Naive thymus-derived CD4-positive, alpha-beta T cell (primary cell): Measurements from ENCODE around the gene OASL. TPM values are rescaled to one million over a fixed set of nuclear protein-coding genes. Genes with fewer than 3 reads are reported as not detected.
A peak's percentile ranks its signal among the peaks of the same experiment; 100 is the strongest.

ENCODE experiments used
- ATAC-seq: fragments of 150-1000 bp; cut with Tn5 transposase; 2 replicates; pipeline ENCODE4 v1.10.0; 2021; ENCODE audit warnings: mild to moderate bottlenecking, moderate library complexity
- CTCF ChIA-PET: fragments of 350-600 bp; sonication (Branson Sonifier 250); formaldehyde crosslinking; loops from one replicate; lab custom pipeline; 2021; ENCODE audit warnings: antibody characterized with exemption; lab: Charles Lee
- POLR2A ChIA-PET: fragments of 350-600 bp; sonication (Branson Sonifier 250); formaldehyde crosslinking; loops from one replicate; lab custom pipeline; 2021; ENCODE audit warnings: antibody characterized with exemption, inconsistent platforms; lab: Charles Lee
- DNase-seq, 9 donors: peaks; one replicate each; pipeline versions ENCODE4 v3.0.0 to v3.0.0-alpha.2; 2020 to 2022; ENCODE audit warnings: mixed read lengths in 1 of 9
- H3K27ac ChIP-seq: one replicate; pipeline ENCODE4 v1.7.0; 2013; ENCODE audit warnings: mild to moderate bottlenecking, low read depth, low read length, moderate library complexity
- H3K27me3 ChIP-seq, 2 donors: one replicate each; pipeline ENCODE4 v1.7.0; 2013; ENCODE audit warnings: low read length in 2 of 2, mild to moderate bottlenecking in 2 of 2, moderate library complexity in 2 of 2; ENCODE audit not compliant: control insufficient read depth in 2 of 2, insufficient read depth in 2 of 2
- H3K36me3 ChIP-seq, 3 experiments: 1 replicate in 2 of 3; 2 replicates in 1 of 3; pipeline ENCODE4 v1.7.0; 2013; ENCODE audit warnings: low read length in 3 of 3, mild to moderate bottlenecking in 3 of 3, moderate library complexity in 1 of 3; ENCODE audit not compliant: insufficient read depth in 3 of 3, control insufficient read depth in 2 of 3
- H3K4me1 ChIP-seq, 2 donors: one replicate each; pipeline ENCODE4 v1.7.0; 2013; ENCODE audit warnings: low read length in 2 of 2, mild to moderate bottlenecking in 2 of 2, moderate library complexity in 1 of 2; ENCODE audit not compliant: control insufficient read depth in 2 of 2, insufficient read depth in 2 of 2
- H3K4me3 ChIP-seq: 2 replicates; pipeline ENCODE4 v1.7.0; 2013; ENCODE audit warnings: mild to moderate bottlenecking, low read length
- H3K9me3 ChIP-seq, 3 experiments: 1 replicate in 2 of 3; 2 replicates in 1 of 3; pipeline ENCODE4 v1.7.0; 2013; ENCODE audit warnings: low read length in 3 of 3; ENCODE audit not compliant: control insufficient read depth in 2 of 3
- H3K27ac Mint-ChIP-seq, 9 donors: one replicate each; pipeline ENCODE4 v1.8.0; 2020 to 2022; ENCODE audit warnings: mixed read lengths in 9 of 9, mild to moderate bottlenecking in 8 of 9, moderate library complexity in 5 of 9, inconsistent platforms in 2 of 9
- H3K27me3 Mint-ChIP-seq, 5 donors: one replicate each; pipeline ENCODE4 v1.8.0; 2021 to 2022; ENCODE audit warnings: mixed read lengths in 5 of 5, mild to moderate bottlenecking in 1 of 5
- H3K36me3 Mint-ChIP-seq, 5 donors: one replicate each; pipeline ENCODE4 v1.8.0; 2020 to 2022; ENCODE audit warnings: mixed read lengths in 5 of 5, mild to moderate bottlenecking in 3 of 5, inconsistent platforms in 1 of 5
- H3K4me1 Mint-ChIP-seq, 7 donors: one replicate each; pipeline ENCODE4 v1.8.0; 2020 to 2022; ENCODE audit warnings: mixed read lengths in 7 of 7, mild to moderate bottlenecking in 3 of 7, inconsistent platforms in 1 of 7
- H3K4me3 Mint-ChIP-seq, 10 donors: one replicate each; pipeline ENCODE4 v1.8.0; 2020 to 2022; ENCODE audit warnings: mild to moderate bottlenecking in 10 of 10, mixed read lengths in 10 of 10, moderate library complexity in 6 of 10, inconsistent platforms in 2 of 10
- H3K9me3 Mint-ChIP-seq, 11 donors: one replicate each; pipeline ENCODE4 v1.8.0; 2020 to 2022; ENCODE audit warnings: mixed read lengths in 11 of 11, mild to moderate bottlenecking in 4 of 11, inconsistent platforms in 1 of 11, moderate library complexity in 1 of 11
- intact Hi-C, 2 donors: fragments of 100-400 bp; cut with micrococcal nuclease; formaldehyde crosslinking; loops; one replicate each; pipeline ENCODE4 v1.15.1; 2023
- polyA plus RNA-seq, 2 donors: library from polyadenylated mRNA; unstranded; fragments of 300-500 nt; fragmentation: Illumina TruSeq; gene quantifications; one replicate each; pipeline ENCODE4 v1.2.3, GENCODE V29; 2021
- total RNA-seq, 6 experiments: library from RNA in 5 of 6; stranded (reverse) in 5 of 6; gene quantifications; 1 replicate in 5 of 6; 2 replicates in 1 of 6; pipeline ENCODE4 v1.2.3 and lab custom pipeline; 2021 to 2026

OASL gene
- total and polyA plus RNA-seq, 7 experiments from 2014 or later: 1.2 to 19.4 (median 2.8) TPM

DNA sequence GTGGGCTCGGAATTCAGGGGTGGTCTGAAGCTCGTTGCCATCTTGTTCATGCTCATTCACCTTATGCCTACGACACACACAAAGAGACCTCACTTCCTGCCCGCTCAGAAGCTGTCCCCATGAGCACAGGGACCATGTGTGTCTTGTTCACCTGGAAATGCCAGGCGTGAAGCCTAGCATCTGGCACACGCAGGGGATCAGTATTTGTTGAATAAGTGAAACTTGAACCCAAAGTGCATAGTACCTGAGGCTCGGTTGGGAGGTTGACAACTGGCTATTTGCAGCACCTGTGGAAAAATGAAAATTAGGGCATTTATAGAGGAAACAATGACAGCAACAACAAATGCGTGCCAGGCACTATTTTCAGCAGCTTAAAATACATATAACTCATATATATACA is 28.2 kb downstream of the OASL start:
- intact Hi-C loops: no loop called here
- POLR2A ChIA-PET: interaction anchor here (0.6 kb wide), 2 partner anchors 151 to 1980 kb away, joined by 3 read pairs; no protein-coding TSS in a partner anchor

DNA sequence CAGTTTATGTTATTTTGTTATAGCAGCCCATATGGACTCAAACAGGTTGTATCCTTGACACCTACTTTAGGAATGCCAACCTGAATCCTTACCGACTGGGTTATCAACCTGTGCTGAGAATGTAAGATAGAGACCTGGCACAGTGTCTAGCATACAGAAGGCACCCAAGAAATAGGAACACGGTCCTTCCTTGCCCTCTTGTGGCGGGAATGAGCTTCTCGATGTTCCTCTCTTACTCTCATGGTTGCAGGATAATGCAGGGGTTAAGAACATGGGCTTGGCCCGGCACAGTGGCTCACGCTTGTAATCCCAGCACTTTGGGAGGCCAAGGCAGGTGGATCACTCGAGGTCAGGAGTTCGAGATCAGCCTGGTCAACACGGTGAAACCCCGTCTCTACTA is 29.3 kb downstream of the OASL start:
- Histone ChIP-seq H3K27ac (no peak overlapping the region), H3K27me3 (no peaks in the 10 kb centered on the region), H3K4me1 (no peaks in the 10 kb centered on the region), H3K9me3 (no peaks in the 10 kb centered on the region), H3K4me3 (no peak overlapping the region), H3K36me3 (peaks cover 3 to 69% (median 6%) of the 10 kb centered on the region in 3 experiments)
- intact Hi-C loops: no loop called here
- no peak for DNase-seq
- H3K4me1 Mint-ChIP-seq: peaks cover 6 to 14% (median 7%) of the 10 kb centered on the region in 7 donors
- no peak for ATAC-seq
- no peaks in the 10 kb centered on the region for H3K27me3 Mint-ChIP-seq
- ChIA-PET POLR2A (no interaction called here), CTCF (interaction anchor here (0.8 kb wide), 1 partner anchor 363 kb away, joined by 3 read pairs; no protein-coding TSS in a partner anchor)
- no peak overlapping the region for H3K4me3 Mint-ChIP-seq
- H3K27ac Mint-ChIP-seq: no peak overlapping the region
- peaks cover 9 to 47% (median 11%) of the 10 kb centered on the region in 5 donors for H3K36me3 Mint-ChIP-seq
- H3K9me3 Mint-ChIP-seq: no peaks in the 10 kb centered on the region

More for the DNA sequence above, 28.2 kb downstream of the OASL start:
- Mint-ChIP-seq H3K27ac (no peak overlapping the region), H3K4me1 (peaks cover 13 to 25% (median 18%) of the 10 kb centered on the region in 7 donors), H3K9me3 (no peaks in the 10 kb centered on the region), H3K27me3 (no peaks in the 10 kb centered on the region), H3K36me3 (peaks cover 4 to 41% (median 9%) of the 10 kb centered on the region in 5 donors), H3K4me3 (no peak overlapping the region)
- CTCF ChIA-PET: no interaction called here
- Histone ChIP-seq H3K4me1 (peaks cover 6% of the 10 kb centered on the region in 2 donors), H3K27me3 (no peaks in the 10 kb centered on the region), H3K36me3 (peaks cover 3 to 60% (median 6%) of the 10 kb centered on the region in 3 experiments), H3K27ac (no peak overlapping the region), H3K4me3 (no peak overlapping the region), H3K9me3 (no peaks in the 10 kb centered on the region)
- DNase-seq (no peak), ATAC-seq (no peak)

DNA sequence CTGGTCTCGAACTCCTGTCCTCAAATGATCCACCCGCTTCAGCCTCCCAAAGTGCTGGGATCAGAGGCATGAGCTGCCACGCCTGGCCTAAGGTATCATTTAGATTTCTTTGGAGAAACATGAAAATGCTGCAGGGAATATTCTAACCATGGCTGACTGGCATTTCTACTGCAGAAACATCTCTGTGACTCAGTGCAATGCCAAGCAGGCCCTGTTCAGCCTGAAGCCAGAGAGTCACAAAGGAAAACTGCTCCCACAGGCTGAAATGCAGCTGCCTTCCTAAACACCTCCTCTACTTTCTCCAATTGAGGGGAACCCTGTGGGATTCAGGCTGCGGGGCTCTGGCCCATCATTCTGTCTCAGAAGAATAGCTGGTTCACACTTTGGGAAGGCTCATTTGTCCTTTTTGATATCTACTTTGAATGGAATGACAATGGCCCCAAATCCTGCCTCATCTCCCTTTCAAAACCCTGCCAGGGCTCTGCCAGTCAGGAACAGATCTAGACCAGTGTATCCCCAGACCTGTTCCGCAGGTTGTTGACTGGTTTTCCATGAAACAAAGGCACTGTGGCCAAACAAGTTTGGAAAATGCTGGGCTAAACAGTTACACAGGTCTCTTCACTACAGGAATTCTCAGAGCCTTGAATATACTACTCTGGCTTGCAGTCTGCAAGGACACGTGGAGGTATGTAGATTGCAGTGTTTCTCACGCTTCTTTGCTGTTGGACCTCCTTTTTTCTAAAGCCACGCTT is 30.5 kb downstream of the OASL start:
- ChIA-PET CTCF (interaction anchor here (0.6 kb wide), 1 partner anchor 1150 kb away, joined by 3 read pairs; no protein-coding TSS in a partner anchor), POLR2A (no interaction called here)
- Mint-ChIP-seq H3K4me3 (no peak overlapping the region), H3K4me1 (peaks cover 2 to 12% (median 6%) of the 10 kb centered on the region in 7 donors), H3K27ac (no peak overlapping the region), H3K36me3 (peaks cover 9 to 56% (median 15%) of the 10 kb centered on the region in 5 donors), H3K9me3 (no peaks in the 10 kb centered on the region), H3K27me3 (no peaks in the 10 kb centered on the region)
- H3K27ac ChIP-seq: no peak overlapping the region
- no peak for DNase-seq
- peaks cover 6 to 81% (median 7%) of the 10 kb centered on the region in 3 experiments for H3K36me3 ChIP-seq
- ATAC-seq: no peak
- no peaks in the 10 kb centered on the region for H3K4me1 ChIP-seq
- no peaks in the 10 kb centered on the region for H3K27me3 ChIP-seq
- H3K9me3 ChIP-seq: no peaks in the 10 kb centered on the region
- H3K4me3 ChIP-seq: no peak overlapping the region
- intact Hi-C loops: no loop called here

DNA sequence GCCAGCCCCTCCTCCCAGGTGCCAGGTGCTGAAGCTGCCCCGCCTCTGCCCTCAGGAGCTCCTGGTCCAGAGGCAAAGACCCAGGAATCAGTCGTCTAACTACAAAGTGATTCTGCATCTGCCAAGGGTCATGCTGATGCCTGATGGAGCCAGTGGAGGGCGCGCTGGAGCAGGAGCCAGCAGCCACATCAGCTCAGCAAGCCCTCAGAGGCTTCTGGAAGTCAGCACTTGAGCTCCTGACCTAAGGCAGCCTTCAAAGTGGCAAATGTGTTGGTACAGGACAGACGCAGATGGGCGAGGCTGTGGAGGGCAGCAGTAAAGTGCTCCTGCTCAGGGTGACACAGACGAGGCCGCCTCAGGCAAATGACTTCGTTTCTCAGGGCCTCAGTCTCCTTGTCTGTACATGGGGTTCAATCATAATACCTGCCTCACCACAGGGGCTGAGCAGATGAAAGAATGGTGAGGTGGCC is 33.7 kb downstream of the OASL start:
- CTCF ChIA-PET: interaction anchor here (1.0 kb wide), 1 partner anchor 54 kb away, joined by 3 read pairs; no protein-coding TSS in a partner anchor
- ATAC-seq (peak; percentile 54), DNase-seq (peak in 6 of 9 donors; percentile 17 to 49 (median 19))
- Histone ChIP-seq H3K27ac (no peak overlapping the region), H3K4me1 (no peaks in the 10 kb centered on the region), H3K9me3 (no peaks in the 10 kb centered on the region), H3K27me3 (no peaks in the 10 kb centered on the region), H3K36me3 (peaks cover 4 to 84% (median 6%) of the 10 kb centered on the region in 3 experiments), H3K4me3 (no peak overlapping the region)
- intact Hi-C loops: loop anchor here (1.0 to 2.0 kb wide), 3 partner anchors 91 to 105 kb away; no protein-coding TSS in a partner anchor
- Mint-ChIP-seq H3K36me3 (peaks cover 0 to 45% (median 12%) of the 10 kb centered on the region in 5 donors), H3K27me3 (no peaks in the 10 kb centered on the region), H3K4me1 (peaks cover 0 to 5% (median 0%) of the 10 kb centered on the region in 7 donors), H3K9me3 (no peaks in the 10 kb centered on the region), H3K4me3 (no peak overlapping the region), H3K27ac (peak overlapping the region in 3 of 9 donors; percentile 8 to 65 (median 30))
- POLR2A ChIA-PET: no interaction called here

DNA sequence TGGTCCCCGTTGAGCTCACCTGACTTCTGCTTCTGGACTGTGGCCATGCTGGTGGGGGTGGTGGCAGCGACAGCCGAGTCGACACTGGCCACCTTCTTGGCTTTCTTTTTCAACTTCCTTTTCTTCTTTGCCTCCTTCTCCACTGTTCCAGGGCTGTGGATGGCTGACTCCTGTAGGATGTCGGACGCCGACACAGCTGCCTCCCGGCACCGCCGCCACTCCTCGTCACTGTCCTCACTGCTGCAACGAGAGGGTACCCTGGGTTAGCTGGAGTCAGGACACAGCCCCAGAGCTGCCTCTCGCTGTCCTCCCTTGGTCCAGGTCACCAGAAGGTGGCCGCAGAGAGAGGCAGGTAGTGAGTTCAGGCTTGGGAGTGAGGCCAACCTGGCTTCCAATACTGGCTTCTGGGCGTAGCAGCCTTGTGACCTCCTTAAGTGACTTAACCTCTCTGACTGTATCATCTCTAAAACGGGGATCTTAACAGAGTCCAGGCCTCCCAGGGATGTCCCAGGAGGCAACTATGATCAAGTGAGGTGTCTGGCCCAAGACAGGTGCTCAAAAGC is 34.7 kb downstream of the OASL start:
- intact Hi-C loops: loop anchor here in 1 of 2 donors (2.0 kb wide), 1 partner anchor 106 kb away; no protein-coding TSS in a partner anchor
- CTCF ChIA-PET: interaction anchor here (0.6 kb wide), 1 partner anchor 121 kb away, joined by 3 read pairs; no protein-coding TSS in a partner anchor
- H3K36me3 Mint-ChIP-seq: peaks cover 0 to 45% (median 12%) of the 10 kb centered on the region in 5 donors
- H3K9me3 Mint-ChIP-seq: no peaks in the 10 kb centered on the region
- no peak overlapping the region for H3K4me3 Mint-ChIP-seq
- H3K4me3 ChIP-seq: no peak overlapping the region
- no peak overlapping the region for H3K27ac ChIP-seq
- no peaks in the 10 kb centered on the region for H3K4me1 ChIP-seq
- no peaks in the 10 kb centered on the region for H3K27me3 ChIP-seq
- H3K27ac Mint-ChIP-seq: no peak overlapping the region
- no peak for DNase-seq
- H3K4me1 Mint-ChIP-seq: peaks cover 0 to 5% (median 0%) of the 10 kb centered on the region in 7 donors
- peaks cover 4 to 73% (median 4%) of the 10 kb centered on the region in 3 experiments for H3K36me3 ChIP-seq
- no peaks in the 10 kb centered on the region for H3K9me3 ChIP-seq
- no peaks in the 10 kb centered on the region for H3K27me3 Mint-ChIP-seq
- POLR2A ChIA-PET: no interaction called here
- ATAC-seq: no peak

DNA sequence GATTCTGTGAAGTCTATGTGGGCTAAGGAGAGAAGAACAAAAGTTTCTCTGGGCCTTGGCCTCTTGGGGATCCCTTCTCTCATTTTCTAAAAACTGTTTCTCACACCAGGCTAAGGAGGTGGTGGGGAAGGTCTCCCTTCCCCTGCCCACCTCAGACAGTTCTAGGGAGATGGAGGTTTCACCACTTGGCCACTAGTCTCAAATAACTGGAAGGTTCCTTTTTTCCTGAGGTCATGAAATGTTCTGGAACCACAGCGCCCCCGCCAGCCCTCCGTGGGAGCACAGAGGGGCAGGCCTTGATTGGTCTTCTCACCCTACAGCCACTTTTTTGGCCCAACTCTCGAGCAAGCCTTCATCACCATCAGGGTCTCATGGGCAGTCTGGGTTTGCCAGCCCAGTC is 35.4 kb downstream of the OASL start:
- H3K4me1 Mint-ChIP-seq: peaks cover 0 to 5% (median 0%) of the 10 kb centered on the region in 7 donors
- no peak overlapping the region for H3K27ac ChIP-seq
- H3K36me3 Mint-ChIP-seq: peaks cover 0 to 40% (median 12%) of the 10 kb centered on the region in 5 donors
- peaks cover 0 to 67% (median 4%) of the 10 kb centered on the region in 3 experiments for H3K36me3 ChIP-seq
- H3K27me3 Mint-ChIP-seq: no peaks in the 10 kb centered on the region
- peak overlapping the region in 1 of 9 donors; percentile 25 for H3K27ac Mint-ChIP-seq
- DNase-seq (no peak), ATAC-seq (no peak)
- CTCF ChIA-PET: interaction anchor here (0.6 kb wide), 1 partner anchor 122 kb away, joined by 3 read pairs; no protein-coding TSS in a partner anchor
- no peaks in the 10 kb centered on the region for H3K9me3 ChIP-seq
- no peak overlapping the region for H3K4me3 Mint-ChIP-seq
- intact Hi-C loops: loop anchor here in 1 of 2 donors (2.0 kb wide), 1 partner anchor 107 kb away; no protein-coding TSS in a partner anchor
- H3K4me1 ChIP-seq: no peaks in the 10 kb centered on the region
- H3K9me3 Mint-ChIP-seq: no peaks in the 10 kb centered on the region
- H3K27me3 ChIP-seq: no peaks in the 10 kb centered on the region
- H3K4me3 ChIP-seq: no peak overlapping the region
- POLR2A ChIA-PET: no interaction called here
